HepG2 (cell line): ENCODE data around the gene ZNF48. TPM values are rescaled to one million over a fixed set of nuclear protein-coding genes. Genes with fewer than 3 reads are reported as not detected.

Source experiments
- AHDC1 ChIP-seq: sonication (generic); formaldehyde crosslinking; IDR thresholded peaks from 2 replicates; pipeline ENCODE4 v1.5.1; 2020; ENCODE audit warnings: mild to moderate bottlenecking, missing genetic modification reagents, borderline replicate concordance
- CEBPG ChIP-seq: IDR thresholded peaks from 2 replicates; pipeline ENCODE4 v1.6.1; 2016
- HNRNPUL1 ChIP-seq: fragments of 200-400 bp; formaldehyde crosslinking; IDR thresholded peaks from 2 replicates; pipeline ENCODE4 v1.6.1; 2017; ENCODE audit warnings: low read depth, mild to moderate bottlenecking, low read length, moderate library complexity
- NCOA1 ChIP-seq: sonication (generic); formaldehyde crosslinking; IDR thresholded peaks from 2 replicates; pipeline ENCODE4 v1.9.0; 2021; ENCODE audit warnings: missing genetic modification reagents
- RARA ChIP-seq: IDR thresholded peaks from 2 replicates; pipeline ENCODE4 v1.6.1; 2016; ENCODE audit warnings: missing genetic modification reagents, missing compliant biosample characterization
- REXO4 ChIP-seq: sonication (generic); formaldehyde crosslinking; IDR thresholded peaks from 2 replicates; pipeline ENCODE4 v1.8.0; 2022; ENCODE audit warnings: missing genetic modification reagents, mild to moderate bottlenecking, borderline replicate concordance
- SAP130 ChIP-seq: IDR thresholded peaks from 2 replicates; pipeline ENCODE4 v1.6.1; 2016; ENCODE audit warnings: low read depth
- SRSF9 ChIP-seq: fragments of 200-400 bp; formaldehyde crosslinking; IDR thresholded peaks from 2 replicates; pipeline ENCODE4 v1.6.1; 2018; ENCODE audit warnings: borderline replicate concordance, mild to moderate bottlenecking, low read depth, low read length; ENCODE audit not compliant: insufficient read depth, poor library complexity, severe bottlenecking
- TBL1XR1 ChIP-seq: fragments of 150-350 bp; IDR thresholded peaks from 2 replicates; pipeline ENCODE4 v1.6.1; 2014; ENCODE audit warnings: borderline replicate concordance, low read length; ENCODE audit not compliant: partially characterized antibody
- ZNF18 ChIP-seq: sonication (generic); formaldehyde crosslinking; IDR thresholded peaks from 2 replicates; pipeline ENCODE4 v1.8.0; 2022; ENCODE audit warnings: mild to moderate bottlenecking, missing genetic modification reagents; ENCODE audit not compliant: insufficient replicate concordance
- ZNF234 ChIP-seq: sonication (generic); formaldehyde crosslinking; conservative IDR thresholded peaks from 2 replicates; pipeline ENCODE4 v1.5.1; 2020; ENCODE audit warnings: mild to moderate bottlenecking, missing genetic modification reagents
- ZNF616 ChIP-seq: sonication (generic); formaldehyde crosslinking; IDR thresholded peaks from 2 replicates; pipeline ENCODE4 v1.5.0; 2020; ENCODE audit warnings: low read depth, mild to moderate bottlenecking, missing genetic modification reagents
- ZNF790 ChIP-seq: sonication (generic); formaldehyde crosslinking; IDR thresholded peaks from 2 replicates; pipeline ENCODE4 v1.8.0; 2022; ENCODE audit warnings: missing genetic modification reagents, mild to moderate bottlenecking, borderline replicate concordance
- ZNF839 ChIP-seq: sonication (generic); formaldehyde crosslinking; IDR thresholded peaks from 2 replicates; pipeline ENCODE4 v1.4.0; 2020; ENCODE audit warnings: missing genetic modification reagents, mild to moderate bottlenecking, borderline replicate concordance
- polyA plus RNA-seq, 8 experiments: library from polyadenylated mRNA; depleted of rRNA in 3 of 8; stranded (reverse) in 7 of 8; unstranded in 1 of 8; fragments of >200 nt; fragmentation: Illumina TruSeq in 4 of 8; extraction: Trizol in 4 of 8; gene quantifications; 2 replicates each; pipeline versions ENCODE4 v1.2.1 to v1.2.3, GENCODE V29; 2011 to 2016; ENCODE audit warnings: low read depth in 4 of 8, missing spikeins in 1 of 8, mixed read lengths in 1 of 8; ENCODE audit not compliant: insufficient read depth in 1 of 8
- total RNA-seq, 5 experiments: library from RNA; depleted of rRNA; stranded (reverse); fragments of >200 nt; fragmentation: Illumina TruSeq; extraction: Trizol; gene quantifications; 2 replicates each; pipeline ENCODE4 v1.2.3, GENCODE V29; 2016; ENCODE audit warnings: low read depth in 1 of 5
- TF ChIP-seq, protein P1 (sequence below): sonication (generic); formaldehyde crosslinking; IDR thresholded peaks from 2 replicates; pipeline ENCODE4 v1.5.0; 2020; ENCODE audit warnings: missing genetic modification reagents, mild to moderate bottlenecking, borderline replicate concordance
- TF ChIP-seq, protein P2 (sequence below): sonication (generic); formaldehyde crosslinking; IDR thresholded peaks from 2 replicates; pipeline ENCODE4 v1.4.0; 2020; ENCODE audit warnings: missing genetic modification reagents; ENCODE audit errors: not compliant biosample characterization

Gene ZNF48
- total and polyA plus RNA-seq, 2 of the 13 experiments (the other 11 are each of a cell fraction or from before 2014, with no cell fraction given) = 9.9 to 12.3 TPM

DNA sequence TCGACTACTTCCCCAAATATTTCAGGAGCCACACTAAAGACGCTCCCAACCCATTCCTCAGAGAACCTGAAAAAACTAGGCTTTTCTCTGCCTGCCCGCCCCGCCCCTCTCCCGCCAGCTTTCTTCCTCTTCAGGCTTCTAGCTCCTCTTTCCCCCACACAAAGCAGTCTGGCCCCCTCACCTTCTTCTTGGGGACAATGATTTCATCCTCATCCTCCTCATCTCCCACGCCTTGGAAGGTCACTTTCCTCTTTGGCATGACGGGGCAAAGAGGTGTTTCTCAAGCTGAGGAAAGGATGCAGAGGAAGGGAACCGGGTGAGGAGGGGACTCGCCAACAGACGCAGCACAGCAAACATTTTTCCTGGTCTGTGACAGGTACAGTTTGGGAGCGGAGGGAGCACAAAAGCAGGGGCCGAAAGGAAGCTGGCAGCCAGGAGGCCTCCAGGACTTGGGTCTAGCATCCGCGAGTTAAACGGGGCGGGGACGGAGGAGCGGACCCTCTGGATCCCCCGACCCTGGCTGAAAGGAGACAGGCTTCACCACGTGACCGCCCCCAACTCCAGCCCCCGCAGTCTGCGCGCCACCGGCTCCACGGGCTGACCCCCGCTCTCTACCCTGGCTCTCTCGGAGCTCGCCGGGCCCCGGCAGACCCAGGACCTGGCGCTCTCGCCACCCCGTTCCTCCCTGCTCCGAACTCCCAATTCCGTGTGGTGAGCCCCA is 40.6 kb upstream of the ZNF48 start (continued):
- TF ChIP-seq, protein P1, sequence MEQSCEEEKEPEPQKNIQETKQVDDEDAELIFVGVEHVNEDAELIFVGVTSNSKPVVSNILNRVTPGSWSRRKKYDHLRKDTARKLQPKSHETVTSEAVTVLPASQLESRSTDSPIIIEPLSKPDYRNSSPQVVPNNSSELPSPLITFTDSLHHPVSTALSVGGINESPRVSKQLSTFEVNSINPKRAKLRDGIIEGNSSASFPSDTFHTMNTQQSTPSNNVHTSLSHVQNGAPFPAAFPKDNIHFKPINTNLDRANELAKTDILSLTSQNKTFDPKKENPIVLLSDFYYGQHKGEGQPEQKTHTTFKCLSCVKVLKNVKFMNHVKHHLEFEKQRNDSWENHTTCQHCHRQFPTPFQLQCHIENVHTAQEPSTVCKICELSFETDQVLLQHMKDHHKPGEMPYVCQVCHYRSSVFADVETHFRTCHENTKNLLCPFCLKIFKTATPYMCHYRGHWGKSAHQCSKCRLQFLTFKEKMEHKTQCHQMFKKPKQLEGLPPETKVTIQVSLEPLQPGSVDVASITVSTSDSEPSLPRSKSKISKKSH (CRISPR knock-in tag) = peak; percentile 26; the same call in 1 of the 2 replicates
- TF ChIP-seq SRSF9 (no peak), CEBPG (CRISPR knock-in tag) (no peak), ZNF839 (peak; percentile 15; the same call in 1 of the 2 replicates), AHDC1 (CRISPR knock-in tag) (no peak), ZNF234 (CRISPR knock-in tag) (0 out of 2 replicates have a peak, but pooled peaks have one; percentile 38), REXO4 (CRISPR knock-in tag) (peak; percentile 80; the same call in 1 of the 2 replicates), ZNF18 (CRISPR knock-in tag) (no peak), ZNF616 (CRISPR knock-in tag) (0 out of 2 replicates have a peak, but pooled peaks have one; percentile 67), TBL1XR1 (no peak), ZNF790 (CRISPR knock-in tag) (peak; percentile 14; the same call in 1 of the 2 replicates), SAP130 (CRISPR knock-in tag) (no peak), NCOA1 (no peak), RARA (CRISPR knock-in tag) (no peak), HNRNPUL1 (no peak)
- TF ChIP-seq, protein P2, sequence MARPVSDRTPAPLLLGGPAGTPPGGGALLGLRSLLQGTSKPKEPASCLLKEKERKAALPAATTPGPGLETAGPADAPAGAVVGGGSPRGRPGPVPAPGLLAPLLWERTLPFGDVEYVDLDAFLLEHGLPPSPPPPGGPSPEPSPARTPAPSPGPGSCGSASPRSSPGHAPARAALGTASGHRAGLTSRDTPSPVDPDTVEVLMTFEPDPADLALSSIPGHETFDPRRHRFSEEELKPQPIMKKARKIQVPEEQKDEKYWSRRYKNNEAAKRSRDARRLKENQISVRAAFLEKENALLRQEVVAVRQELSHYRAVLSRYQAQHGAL (CRISPR knock-in tag) = no peak
